H1 (cell line): ENCODE measurements around the gene ZCCHC10. TPM values are rescaled to one million over a fixed set of nuclear protein-coding genes. Genes with fewer than 3 reads are reported as not detected.

ENCODE experiments used
- ASH2L ChIP-seq: fragments of 200-600, 300-600 bp; sonication (generic); IDR thresholded peaks from one replicate; pipeline ENCODE4 v1.7.1; 2017; ENCODE audit warnings: low read length
- GTF2F1 ChIP-seq: IDR thresholded peaks from 2 replicates; pipeline ENCODE4 v1.6.1; 2012; ENCODE audit warnings: low read depth, low read length, improper control_type of control experiment, borderline replicate concordance
- MAFK ChIP-seq: IDR thresholded peaks from 2 replicates; pipeline ENCODE4 v1.6.1; 2012; ENCODE audit warnings: low read depth, mild to moderate bottlenecking, improper control_type of control experiment, low read length
- PHF8 ChIP-seq: fragments of 200-600 bp; sonication (generic); conservative IDR thresholded peaks from 2 replicates; pipeline ENCODE4 v1.7.1; 2012; ENCODE audit warnings: low read depth, mild to moderate bottlenecking, inconsistent platforms, low read length, moderate library complexity
- SIN3A ChIP-seq, 2 experiments: IDR thresholded peaks in 1 of 2; conservative IDR thresholded peaks in 1 of 2; 2 replicates each; pipeline ENCODE4 v1.6.1; 2011 to 2012; ENCODE audit warnings: low read length in 2 of 2, improper control_type of control experiment in 1 of 2, low read depth in 1 of 2, mild to moderate bottlenecking in 1 of 2
- SP1 ChIP-seq: IDR thresholded peaks from 2 replicates; pipeline ENCODE4 v1.6.1; 2011; ENCODE audit warnings: low read depth, low read length
- polyA plus RNA-seq, 7 experiments: library from polyadenylated mRNA; depleted of rRNA in 3 of 7; stranded (reverse) in 5 of 7; unstranded in 2 of 7; fragments of >200 nt in 5 of 7; fragments of 200-250 nt in 2 of 7; gene quantifications; 1 replicate in 5 of 7; 2 replicates in 1 of 7; 4 replicates in 1 of 7; pipeline versions ENCODE4 v1.2.1 to v1.2.3, GENCODE V29; 2011 to 2013; ENCODE audit warnings: missing spikeins in 2 of 7, mixed read lengths in 2 of 7
- total RNA-seq: library from RNA; stranded (reverse); fragmentation: NEBNext Ultra II Directional; extraction: Animal tissue kit (Norgen Biotek cat#: 25700); gene quantifications from 2 replicates; pipeline ENCODE4 v1.2.1, GENCODE V29; 2021

ZCCHC10 gene
- total and polyA plus RNA-seq, 2 of the 8 experiments (the other 6 are each of a cell fraction or from before 2014, with no cell fraction given) = 22.4 to 32.9 TPM

DNA sequence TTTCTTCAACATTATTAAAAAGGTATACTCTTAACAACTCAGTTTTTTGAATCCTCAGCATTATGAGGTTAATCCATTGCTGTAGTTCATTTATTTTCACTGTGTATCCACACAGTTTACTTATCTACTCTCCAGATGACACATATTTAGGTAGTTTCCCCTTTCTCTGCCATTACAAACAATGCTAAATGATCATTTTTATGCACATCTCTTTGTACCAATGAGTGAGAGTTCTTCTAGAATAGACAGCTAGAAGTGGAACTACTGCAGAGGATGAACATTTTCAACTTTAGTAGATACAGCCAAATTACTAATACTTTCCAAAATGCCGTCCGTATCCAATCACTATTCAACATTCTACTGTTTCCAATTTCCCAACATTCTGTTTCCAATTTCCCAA is 74.5 kb downstream of the ZCCHC10 start (continued):
- TF ChIP-seq ASH2L = no peak
- no peak for TF ChIP-seq GTF2F1
- no peak for TF ChIP-seq SP1
- no peak for TF ChIP-seq SIN3A (conservative IDR thresholded peaks at IDR 0.05 in 1 of 2, IDR thresholded peaks at IDR 0.05 in 1 of 2; ENCODE audit: low read depth in 1 of 2, low read length in 2 of 2)
- TF ChIP-seq MAFK = no peak
- no peak for TF ChIP-seq PHF8
- TF ChIP-seq, all 59 proteins: peak for 0
